Mesenchymal stem cell (in vitro differentiated cells and primary cell): ENCODE measurements around the gene TRPM2. TPM values are rescaled to one million over a fixed set of nuclear protein-coding genes. Genes with fewer than 3 reads are reported as not detected.

Experiments used
- DNase-seq: peaks from one replicate; pipeline ENCODE4 v3.0.0-alpha.2; 2013
- H2AFZ ChIP-seq: one replicate; pipeline ENCODE4 v1.6.1; 2013; ENCODE audit warnings: low read depth, mild to moderate bottlenecking, control low read depth, inconsistent platforms, low read length, moderate library complexity
- H2AK5ac ChIP-seq: 2 replicates; pipeline ENCODE4 v1.6.1; 2013; ENCODE audit warnings: low read length, moderate library complexity, mild to moderate bottlenecking, inconsistent platforms; ENCODE audit not compliant: severe bottlenecking
- H2BK120ac ChIP-seq: one replicate; pipeline ENCODE4 v1.6.1; 2013; ENCODE audit warnings: low read depth, mild to moderate bottlenecking, inconsistent platforms, low read length, moderate library complexity
- H2BK12ac ChIP-seq, 2 experiments: one replicate each; pipeline ENCODE4 v1.6.1; 2013; ENCODE audit warnings: inconsistent platforms in 2 of 2, low read length in 2 of 2, mild to moderate bottlenecking in 2 of 2, moderate library complexity in 2 of 2, control low read depth in 1 of 2
- H2BK15ac ChIP-seq: one replicate; pipeline ENCODE4 v1.6.1; 2013; ENCODE audit warnings: mild to moderate bottlenecking, low read depth, inconsistent platforms; ENCODE audit not compliant: poor library complexity, severe bottlenecking
- H2BK5ac ChIP-seq: 2 replicates; pipeline ENCODE4 v1.6.1; 2013; ENCODE audit warnings: low read depth, mild to moderate bottlenecking, low read length, control low read depth, inconsistent platforms; ENCODE audit not compliant: poor library complexity, severe bottlenecking
- H3K14ac ChIP-seq, 2 experiments: one replicate each; pipeline ENCODE4 v1.6.1; 2013; ENCODE audit warnings: inconsistent platforms in 2 of 2, low read length in 2 of 2, control low read depth in 1 of 2, mild to moderate bottlenecking in 1 of 2, moderate library complexity in 1 of 2
- H3K18ac ChIP-seq, 2 experiments: one replicate each; pipeline ENCODE4 v1.6.1; 2013; ENCODE audit warnings: inconsistent platforms in 2 of 2, low read length in 2 of 2, control low read depth in 1 of 2, low read depth in 1 of 2, mild to moderate bottlenecking in 1 of 2
- H3K23ac ChIP-seq, 2 experiments: one replicate each; pipeline ENCODE4 v1.6.1; 2013; ENCODE audit warnings: inconsistent platforms in 2 of 2, low read length in 2 of 2, mild to moderate bottlenecking in 2 of 2, moderate library complexity in 2 of 2, control low read depth in 1 of 2
- H3K27ac ChIP-seq: 2 replicates; pipeline ENCODE4 v1.5.1; 2013; ENCODE audit warnings: mild to moderate bottlenecking, moderate library complexity, low read length, control low read depth, inconsistent platforms; ENCODE audit not compliant: poor library complexity, severe bottlenecking
- H3K27me3 ChIP-seq, 2 experiments: 2 replicates each; pipeline versions ENCODE4 v1.6.1 to v1.7.0; 2013; ENCODE audit warnings: low read length in 2 of 2, mild to moderate bottlenecking in 2 of 2, moderate library complexity in 2 of 2, control low read depth in 1 of 2, inconsistent platforms in 1 of 2; ENCODE audit not compliant: control insufficient read depth in 1 of 2, insufficient read depth in 1 of 2
- H3K36me3 ChIP-seq, 2 experiments: 2 replicates each; pipeline versions ENCODE4 v1.6.1 to v1.7.0; 2013; ENCODE audit warnings: low read length in 2 of 2, control low read depth in 1 of 2, inconsistent platforms in 1 of 2, low read depth in 1 of 2, mild to moderate bottlenecking in 1 of 2; ENCODE audit not compliant: insufficient read depth in 2 of 2, control insufficient read depth in 1 of 2
- H3K4ac ChIP-seq, 2 experiments: one replicate each; pipeline ENCODE4 v1.6.1; 2013; ENCODE audit warnings: inconsistent platforms in 2 of 2, low read length in 2 of 2, mild to moderate bottlenecking in 2 of 2, moderate library complexity in 2 of 2, control low read depth in 1 of 2, low read depth in 1 of 2
- H3K4me1 ChIP-seq: 2 replicates; pipeline ENCODE4 v1.6.1; 2013; ENCODE audit warnings: low read depth, low read length, control low read depth; ENCODE audit not compliant: control insufficient read depth, insufficient read depth
- H3K4me2 ChIP-seq: 2 replicates; pipeline ENCODE4 v1.6.1; 2013; ENCODE audit warnings: low read length, mild to moderate bottlenecking, inconsistent platforms; ENCODE audit not compliant: poor library complexity, severe bottlenecking
- H3K4me3 ChIP-seq, 2 experiments: 2 replicates each; pipeline versions ENCODE4 v1.5.1 to v1.7.0; 2013; ENCODE audit warnings: low read length in 2 of 2, mild to moderate bottlenecking in 2 of 2, control low read depth in 1 of 2, low read depth in 1 of 2; ENCODE audit not compliant: insufficient read depth in 1 of 2
- H3K79me1 ChIP-seq: replicated peaks from 2 replicates; pipeline ENCODE4 v1.6.1; 2013; ENCODE audit warnings: mild to moderate bottlenecking, control low read depth, low read length, inconsistent platforms; ENCODE audit not compliant: poor library complexity, severe bottlenecking
- H3K9ac ChIP-seq: 2 replicates; pipeline ENCODE4 v1.7.0; 2013; ENCODE audit warnings: mild to moderate bottlenecking, low read length, moderate library complexity
- H3K9me3 ChIP-seq: 2 replicates; pipeline ENCODE4 v1.7.0; 2013; ENCODE audit warnings: mild to moderate bottlenecking, low read length; ENCODE audit not compliant: control insufficient read depth
- H4K8ac ChIP-seq: one replicate; pipeline ENCODE4 v1.6.1; 2013; ENCODE audit warnings: inconsistent platforms, mild to moderate bottlenecking, low read length, moderate library complexity
- H4K91ac ChIP-seq: one replicate; pipeline ENCODE4 v1.6.1; 2013; ENCODE audit warnings: mild to moderate bottlenecking, low read length, inconsistent platforms
- WGBS: methylation state at CpG from one replicate; pipeline ENCODE4 v1.1.7; 2013; ENCODE audit warnings: mixed read lengths; 5-methylcytosine and 5-hydroxymethylcytosine counted together
- polyA plus RNA-seq, 2 experiments: library from polyadenylated mRNA; stranded (reverse); fragments of 200-250 nt; gene quantifications; one replicate each; pipeline ENCODE4 v1.2.3, GENCODE V29; 2013

Gene TRPM2
- polyA plus RNA-seq (2013, experiment 1 of 2), result 0.21 TPM
- 0.23 TPM for polyA plus RNA-seq (2013, experiment 2 of 2)

DNA sequence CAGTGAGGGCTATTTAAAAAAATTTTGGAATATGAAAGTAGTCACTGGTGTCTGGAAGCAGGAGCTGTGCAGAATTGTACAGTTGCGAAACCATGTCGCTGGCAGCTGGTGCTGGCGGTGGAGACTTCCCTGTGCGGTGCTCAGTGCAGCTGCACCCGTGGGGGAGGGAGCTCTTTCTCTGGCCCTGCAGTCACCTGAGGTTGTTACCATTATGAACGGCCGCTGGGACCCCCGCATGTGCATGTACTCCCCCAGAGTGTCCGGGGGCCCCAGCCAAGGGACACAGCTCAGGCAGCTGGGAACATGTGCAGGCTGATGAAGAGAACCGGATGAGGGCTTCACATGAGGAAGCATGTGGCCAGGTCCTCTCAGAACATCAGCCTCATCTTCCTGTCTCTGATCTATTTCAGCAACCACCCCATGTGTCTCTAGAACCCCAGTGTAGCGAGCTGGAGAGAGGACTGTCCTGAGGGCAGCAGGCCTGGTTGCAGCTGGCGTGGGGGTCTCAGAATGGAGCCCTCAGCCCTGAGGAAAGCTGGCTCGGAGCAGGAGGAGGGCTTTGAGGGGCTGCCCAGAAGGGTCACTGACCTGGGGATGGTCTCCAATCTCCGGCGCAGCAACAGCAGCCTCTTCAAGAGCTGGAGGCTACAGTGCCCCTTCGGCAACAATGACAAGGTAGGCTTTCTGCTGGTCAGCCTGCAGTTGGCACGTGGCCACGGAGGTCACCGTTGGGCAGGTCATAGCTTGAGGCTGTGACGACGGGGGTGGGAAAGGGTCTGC is at the start of gene TRPM2:
Gene TRPM2, plus strand, starts transcription at position 431 of the 780 bp plus-strand sequence. Its CDS starts 80 bp downstream, at position 511.
- Histone ChIP-seq H3K18ac (no peak within 1 kb of the TSS), H3K4me2 (no peak within 1 kb of the TSS), H4K91ac (no peak within 1 kb of the TSS), H3K27me3 (peaks cover 41 to 76% of the 10 kb centered on the region in 2 experiments), H4K8ac (no peak within 1 kb of the TSS), H2BK120ac (no peak within 1 kb of the TSS), H3K79me1 (no peaks in the 10 kb centered on the region), H3K36me3 (no peaks in the 10 kb centered on the region), H2AFZ (no peak within 1 kb of the TSS), H3K9me3 (peaks cover 5% of the 10 kb centered on the region), H3K4ac (no peak within 1 kb of the TSS), H2BK15ac (no peak within 1 kb of the TSS), H3K4me1 (peaks cover 6% of the 10 kb centered on the region), H3K14ac (no peak within 1 kb of the TSS), H2AK5ac (no peak within 1 kb of the TSS), H3K27ac (no peak within 1 kb of the TSS), H2BK5ac (no peak within 1 kb of the TSS), H3K23ac (no peak within 1 kb of the TSS), H2BK12ac (no peak within 1 kb of the TSS), H3K4me3 (peak within 1 kb of the TSS in 1 of 2 experiments; percentile 36), H3K9ac (no peak within 1 kb of the TSS)
- WGBS, result 83% methylated on average over 21 of the region's 21 CpGs
- no peak for DNase-seq

DNA sequence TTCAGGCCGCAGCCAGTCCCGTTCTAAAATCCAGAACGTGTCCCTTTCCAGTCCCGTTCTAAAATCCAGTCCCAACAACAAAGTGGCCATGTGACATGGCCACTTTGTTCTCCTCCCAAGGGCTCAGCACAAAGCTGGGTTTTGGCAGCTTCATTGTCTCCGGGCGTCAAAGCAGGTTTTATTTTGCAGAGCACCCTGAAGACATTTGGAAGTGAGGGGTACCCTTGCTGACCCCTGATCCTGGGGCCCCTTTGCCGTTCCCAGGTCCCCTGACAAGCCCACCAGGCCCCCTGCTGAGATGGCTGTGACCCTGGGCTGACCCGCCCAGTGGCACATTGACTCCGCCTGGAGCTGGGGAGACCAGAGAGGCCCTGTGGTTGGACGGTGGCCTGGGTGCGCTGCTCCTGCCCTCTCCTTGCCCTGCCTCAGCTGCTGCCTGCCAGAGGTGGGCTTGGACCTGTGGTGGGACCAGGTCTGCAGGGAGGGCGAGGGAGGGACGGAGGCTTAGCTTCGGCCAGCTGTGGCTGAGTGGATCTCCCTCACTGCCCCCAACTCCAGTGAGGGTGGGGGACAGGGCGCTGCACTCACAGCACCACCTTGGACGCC is 49.3 kb upstream of the TRPM2 start:
- Histone ChIP-seq H3K23ac (no peak overlapping the region), H2BK15ac (peak overlapping the region; percentile 31), H2BK12ac (no peak overlapping the region), H4K91ac (peak overlapping the region; percentile 12), H3K27ac (no peak overlapping the region), H3K79me1 (peaks cover 43% of the 10 kb centered on the region), H2AFZ (no peak overlapping the region), H3K4ac (no peak overlapping the region), H3K4me1 (peaks cover 55% of the 10 kb centered on the region), H4K8ac (peak overlapping the region; percentile 5), H3K36me3 (peaks cover 16 to 35% of the 10 kb centered on the region in 2 experiments), H3K9ac (no peak overlapping the region), H3K14ac (peak overlapping the region in 1 of 2 experiments; percentile 73), H3K9me3 (no peaks in the 10 kb centered on the region), H3K27me3 (no peaks in the 10 kb centered on the region), H3K4me3 (no peak overlapping the region), H2BK5ac (no peak overlapping the region), H3K4me2 (no peak overlapping the region), H2BK120ac (no peak overlapping the region), H3K18ac (no peak overlapping the region), H2AK5ac (peak overlapping the region; percentile 38)
- no peak for DNase-seq
- WGBS, result 92% methylated on average over 12 of the region's 16 CpGs

- peak; percentile 57 for DNase-seq
- no peaks in the 10 kb centered on the region for H3K9me3 ChIP-seq
- peak overlapping the region in 1 of 2 experiments; percentile 24 for H3K4ac ChIP-seq
- no peak overlapping the region for H2BK12ac ChIP-seq
- H4K8ac ChIP-seq, result no peak overlapping the region
- no peak overlapping the region for H3K9ac ChIP-seq
- H2AFZ ChIP-seq, result no peak overlapping the region
- H3K23ac ChIP-seq, result no peak overlapping the region
- H3K79me1 ChIP-seq, result peaks cover 47% of the 10 kb centered on the region
- H3K27ac ChIP-seq, result no peak overlapping the region
- H3K4me2 ChIP-seq, result no peak overlapping the region
- peaks cover 16 to 43% of the 10 kb centered on the region in 2 experiments for H3K36me3 ChIP-seq
- H2BK120ac ChIP-seq, result no peak overlapping the region
- 56% methylated on average over 8 of the region's 8 CpGs for WGBS
- no peak overlapping the region for H2BK5ac ChIP-seq
- no peak overlapping the region for H3K18ac ChIP-seq
- H3K27me3 ChIP-seq, result no peaks in the 10 kb centered on the region
- no peak overlapping the region for H3K14ac ChIP-seq
- no peak overlapping the region for H2BK15ac ChIP-seq
- H2AK5ac ChIP-seq, result no peak overlapping the region
- H4K91ac ChIP-seq, result no peak overlapping the region
- peaks cover 50% of the 10 kb centered on the region for H3K4me1 ChIP-seq
- H3K4me3 ChIP-seq, result no peak overlapping the region
Measured at GRCh38 chr21:44304877-44305293, 48.5 kb upstream of the TRPM2 start.

- no peaks in the 10 kb centered on the region for H3K9me3 ChIP-seq
- no peak for DNase-seq
- H3K4me3 ChIP-seq, result no peak overlapping the region
- no peak overlapping the region for H4K91ac ChIP-seq
- no peak overlapping the region for H3K4me2 ChIP-seq
- no peak overlapping the region for H3K14ac ChIP-seq
- H3K27me3 ChIP-seq, result no peaks in the 10 kb centered on the region
- no peak overlapping the region for H3K18ac ChIP-seq
- no peak overlapping the region for H3K23ac ChIP-seq
- no peak overlapping the region for H3K4ac ChIP-seq
- peaks cover 19 to 51% of the 10 kb centered on the region in 2 experiments for H3K36me3 ChIP-seq
- no peak overlapping the region for H2AK5ac ChIP-seq
- peaks cover 48% of the 10 kb centered on the region for H3K4me1 ChIP-seq
- no peak overlapping the region for H2AFZ ChIP-seq
- no peak overlapping the region for H2BK120ac ChIP-seq
- no peak overlapping the region for H4K8ac ChIP-seq
- H2BK12ac ChIP-seq, result no peak overlapping the region
- H3K9ac ChIP-seq, result no peak overlapping the region
- H3K79me1 ChIP-seq, result peaks cover 46% of the 10 kb centered on the region
- H2BK15ac ChIP-seq, result no peak overlapping the region
- no peak overlapping the region for H2BK5ac ChIP-seq
- WGBS, result 84% methylated on average over 9 of the region's 9 CpGs
- no peak overlapping the region for H3K27ac ChIP-seq
Measured at GRCh38 chr21:44305691-44306090, 47.7 kb upstream of the TRPM2 start.
